Panc1 (cell line): ENCODE results near the gene OPN3.

Experiments
- TCF7L2 ChIP-seq: IDR thresholded peaks from 2 replicates; pipeline ENCODE4 v1.6.1; 2011; ENCODE audit warnings: mild to moderate bottlenecking, low read depth, low read length, inconsistent platforms
- TF ChIP-seq, protein P1 (sequence below): fragments of 450-650 bp; IDR thresholded peaks from 2 replicates; pipeline ENCODE4 v1.5.1; 2017; ENCODE audit warnings: mild to moderate bottlenecking

DNA sequence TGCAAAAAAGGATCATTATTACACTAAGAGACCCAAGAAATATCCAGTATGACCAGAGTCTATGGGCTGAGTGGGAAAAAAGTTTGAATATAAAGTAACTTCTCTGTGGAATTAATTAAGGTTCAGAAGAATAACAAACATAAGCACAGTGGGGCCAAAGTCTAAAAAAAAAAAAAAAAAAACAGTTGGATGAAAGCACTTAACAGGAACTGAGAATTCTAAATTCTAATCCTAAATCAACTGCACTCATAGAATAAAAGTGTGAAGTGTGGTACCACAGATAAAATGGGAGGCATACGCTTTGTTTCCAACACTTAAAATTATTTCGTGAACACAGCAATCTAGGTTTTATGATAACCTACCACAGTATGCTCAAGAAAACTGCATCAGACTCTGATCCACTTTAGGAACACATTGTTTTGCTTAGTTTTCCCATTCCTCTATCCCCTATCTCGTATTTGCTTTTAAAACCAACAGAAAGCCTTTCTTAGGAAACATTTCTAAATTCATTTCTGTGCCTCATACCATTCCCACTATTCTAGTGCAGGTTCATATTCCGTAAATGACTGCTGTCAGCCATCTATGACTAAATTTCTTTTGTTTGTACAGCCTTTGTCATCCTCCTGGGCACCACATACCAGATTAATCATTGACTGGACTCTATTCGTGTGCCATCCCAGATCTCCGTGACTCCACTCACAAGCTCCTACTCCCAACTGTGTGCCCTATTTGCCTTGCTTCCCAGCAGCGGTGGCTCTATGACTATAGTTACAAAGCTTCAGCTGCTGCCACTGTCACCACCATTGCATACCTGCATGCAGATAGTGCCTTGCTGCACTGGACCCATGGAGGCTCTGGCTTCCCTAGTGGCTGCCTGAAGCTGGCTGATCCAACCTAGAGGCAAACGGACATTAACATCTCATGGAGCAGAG is 24.9 kb downstream of the OPN3 start:
- TF ChIP-seq, protein P1, sequence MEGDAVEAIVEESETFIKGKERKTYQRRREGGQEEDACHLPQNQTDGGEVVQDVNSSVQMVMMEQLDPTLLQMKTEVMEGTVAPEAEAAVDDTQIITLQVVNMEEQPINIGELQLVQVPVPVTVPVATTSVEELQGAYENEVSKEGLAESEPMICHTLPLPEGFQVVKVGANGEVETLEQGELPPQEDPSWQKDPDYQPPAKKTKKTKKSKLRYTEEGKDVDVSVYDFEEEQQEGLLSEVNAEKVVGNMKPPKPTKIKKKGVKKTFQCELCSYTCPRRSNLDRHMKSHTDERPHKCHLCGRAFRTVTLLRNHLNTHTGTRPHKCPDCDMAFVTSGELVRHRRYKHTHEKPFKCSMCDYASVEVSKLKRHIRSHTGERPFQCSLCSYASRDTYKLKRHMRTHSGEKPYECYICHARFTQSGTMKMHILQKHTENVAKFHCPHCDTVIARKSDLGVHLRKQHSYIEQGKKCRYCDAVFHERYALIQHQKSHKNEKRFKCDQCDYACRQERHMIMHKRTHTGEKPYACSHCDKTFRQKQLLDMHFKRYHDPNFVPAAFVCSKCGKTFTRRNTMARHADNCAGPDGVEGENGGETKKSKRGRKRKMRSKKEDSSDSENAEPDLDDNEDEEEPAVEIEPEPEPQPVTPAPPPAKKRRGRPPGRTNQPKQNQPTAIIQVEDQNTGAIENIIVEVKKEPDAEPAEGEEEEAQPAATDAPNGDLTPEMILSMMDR = no peak
- TF ChIP-seq TCF7L2 = no peak
